Lower leg skin (tissue), 4 donors: Measurements from ENCODE around the gene ZNF507. TPM values are rescaled to one million over a fixed set of nuclear protein-coding genes. Genes with fewer than 3 reads are reported as not detected.

Source experiments
- DNase-seq, 2 donors: peaks; one replicate each; pipeline ENCODE4 v3.0.0-alpha.2; 2019; ENCODE audit warnings: low spot score in 2 of 2
- H3K4me3 ChIP-seq: fragments of 200-600 bp; sonication (generic); 2 replicates; pipeline ENCODE4 v1.5.1; 2017; ENCODE audit warnings: mild to moderate bottlenecking, low read depth; ENCODE audit not compliant: poor library complexity, severe bottlenecking
- POLR2A ChIP-seq, 2 donors: fragments of 450-650 bp; IDR thresholded peaks; one replicate each; pipeline ENCODE4 v1.6.1; 2016 to 2017; ENCODE audit warnings: antibody characterized with exemption in 2 of 2, mild to moderate bottlenecking in 1 of 2, moderate library complexity in 1 of 2
- WGBS, 2 donors: methylation state at CpG; one replicate each; pipeline ENCODE4 v1.1.5; 2018; 5-methylcytosine and 5-hydroxymethylcytosine counted together
- intact Hi-C: fragments of 100-400 bp; cut with DNase I; formaldehyde crosslinking; loops from one replicate; pipeline ENCODE4 v1.15.0; 2023; ENCODE audit warnings: low total_unique reads
- total RNA-seq, 4 donors: library from RNA; depleted of rRNA; stranded (reverse); fragments of >200 nt; gene quantifications; one replicate each; pipeline ENCODE4 v1.1.0, GENCODE V29; 2016
- TF ChIP-seq, protein P1 (sequence below), 3 donors: fragments of 450-650 bp; IDR thresholded peaks; one replicate each; pipeline ENCODE4 v1.5.1; 2016; ENCODE audit warnings: antibody characterized with exemption in 3 of 3, mild to moderate bottlenecking in 3 of 3, moderate library complexity in 2 of 3

Gene ZNF507
- total RNA-seq, 4 donors from 2014 or later, result 9.5 to 15.1 (median 13.1) TPM

GRCh38 chr19:32308431-32309077 is 36.9 kb upstream of the ZNF507 start:
- 66 to 72% methylated on average over 8 of the region's 8 CpGs for WGBS, 2 donors
- DNase-seq, result peak in 1 of 2 donors; percentile 29

DNA sequence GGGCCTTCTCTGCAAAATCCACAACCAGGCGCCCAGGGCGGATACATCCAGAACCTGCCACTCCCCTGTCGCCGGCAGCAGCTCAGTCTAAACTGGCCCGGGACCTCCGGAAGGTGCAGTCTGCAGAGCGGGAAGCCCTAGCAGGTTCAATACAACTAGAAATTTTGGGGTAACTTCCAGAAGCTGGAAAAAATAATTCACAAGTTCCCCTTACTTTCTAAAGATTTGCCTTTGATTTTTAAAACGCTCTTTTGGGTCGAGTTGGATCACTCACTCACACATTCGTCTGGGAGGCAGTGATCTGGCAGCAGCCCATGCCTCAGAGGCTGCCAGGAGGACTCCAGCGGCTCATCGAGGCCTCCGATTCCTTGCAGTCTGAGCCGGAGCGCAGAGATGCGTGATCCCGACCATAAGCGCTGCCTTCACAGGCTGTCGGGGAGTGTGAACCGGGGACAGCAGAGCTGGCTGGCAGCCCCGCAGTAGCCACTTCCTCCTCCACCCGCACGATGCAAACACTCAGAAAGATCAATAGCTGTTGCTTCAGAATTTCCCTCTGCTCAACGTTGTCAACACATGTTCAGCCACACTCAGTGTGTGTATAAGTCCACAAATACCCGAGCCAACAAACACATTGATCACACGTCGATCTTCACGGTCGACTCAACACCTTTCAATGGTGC is 35.6 kb upstream of the ZNF507 start:
- TF ChIP-seq, protein P1, sequence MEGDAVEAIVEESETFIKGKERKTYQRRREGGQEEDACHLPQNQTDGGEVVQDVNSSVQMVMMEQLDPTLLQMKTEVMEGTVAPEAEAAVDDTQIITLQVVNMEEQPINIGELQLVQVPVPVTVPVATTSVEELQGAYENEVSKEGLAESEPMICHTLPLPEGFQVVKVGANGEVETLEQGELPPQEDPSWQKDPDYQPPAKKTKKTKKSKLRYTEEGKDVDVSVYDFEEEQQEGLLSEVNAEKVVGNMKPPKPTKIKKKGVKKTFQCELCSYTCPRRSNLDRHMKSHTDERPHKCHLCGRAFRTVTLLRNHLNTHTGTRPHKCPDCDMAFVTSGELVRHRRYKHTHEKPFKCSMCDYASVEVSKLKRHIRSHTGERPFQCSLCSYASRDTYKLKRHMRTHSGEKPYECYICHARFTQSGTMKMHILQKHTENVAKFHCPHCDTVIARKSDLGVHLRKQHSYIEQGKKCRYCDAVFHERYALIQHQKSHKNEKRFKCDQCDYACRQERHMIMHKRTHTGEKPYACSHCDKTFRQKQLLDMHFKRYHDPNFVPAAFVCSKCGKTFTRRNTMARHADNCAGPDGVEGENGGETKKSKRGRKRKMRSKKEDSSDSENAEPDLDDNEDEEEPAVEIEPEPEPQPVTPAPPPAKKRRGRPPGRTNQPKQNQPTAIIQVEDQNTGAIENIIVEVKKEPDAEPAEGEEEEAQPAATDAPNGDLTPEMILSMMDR (IDR thresholded peaks at IDR 0.05), result no peak
- TF ChIP-seq POLR2A (IDR thresholded peaks at IDR 0.05), result no peak
- 36 to 46% methylated on average over 29 of the region's 29 CpGs for WGBS, 2 donors
- intact Hi-C loops, result no loop called here
- H3K4me3 ChIP-seq, result no peak overlapping the region
- DNase-seq, result peak in 1 of 2 donors; percentile 77

More at GRCh38 chr19:32308431-32309077, 36.9 kb upstream of the ZNF507 start:
- TF ChIP-seq POLR2A (IDR thresholded peaks at IDR 0.05), result no peak
- TF ChIP-seq, protein P1 (IDR thresholded peaks at IDR 0.05), result no peak
- intact Hi-C loops, result no loop called here
- no peak overlapping the region for H3K4me3 ChIP-seq

DNA sequence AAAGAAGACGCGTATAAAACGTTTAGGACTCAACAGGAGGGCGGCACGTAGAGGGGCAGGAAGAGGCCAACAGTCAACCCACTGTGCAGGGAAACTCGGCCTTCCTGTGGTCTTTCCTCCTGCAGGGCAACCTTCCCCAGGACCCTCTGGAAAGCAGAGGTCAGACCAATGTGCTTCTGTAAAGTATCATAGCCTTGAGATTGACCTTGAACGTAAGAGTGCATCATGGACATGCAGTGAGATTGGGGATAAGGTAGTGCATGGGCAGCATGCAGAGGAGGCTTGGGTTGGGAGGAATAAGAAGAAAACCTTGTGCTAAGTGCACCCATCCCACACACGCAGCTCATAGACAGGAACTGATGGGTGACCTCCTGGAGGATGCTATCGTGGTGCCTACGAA is 34.0 kb upstream of the ZNF507 start:
- TF ChIP-seq, protein P1 (IDR thresholded peaks at IDR 0.05), result no peak
- TF ChIP-seq POLR2A (IDR thresholded peaks at IDR 0.05), result no peak
- H3K4me3 ChIP-seq, result no peak overlapping the region
- intact Hi-C loops, result no loop called here
- DNase-seq, result peak in 1 of 2 donors; percentile 40
- WGBS, 2 donors, result 93 to 94% methylated on average over 10 of the region's 10 CpGs

DNA sequence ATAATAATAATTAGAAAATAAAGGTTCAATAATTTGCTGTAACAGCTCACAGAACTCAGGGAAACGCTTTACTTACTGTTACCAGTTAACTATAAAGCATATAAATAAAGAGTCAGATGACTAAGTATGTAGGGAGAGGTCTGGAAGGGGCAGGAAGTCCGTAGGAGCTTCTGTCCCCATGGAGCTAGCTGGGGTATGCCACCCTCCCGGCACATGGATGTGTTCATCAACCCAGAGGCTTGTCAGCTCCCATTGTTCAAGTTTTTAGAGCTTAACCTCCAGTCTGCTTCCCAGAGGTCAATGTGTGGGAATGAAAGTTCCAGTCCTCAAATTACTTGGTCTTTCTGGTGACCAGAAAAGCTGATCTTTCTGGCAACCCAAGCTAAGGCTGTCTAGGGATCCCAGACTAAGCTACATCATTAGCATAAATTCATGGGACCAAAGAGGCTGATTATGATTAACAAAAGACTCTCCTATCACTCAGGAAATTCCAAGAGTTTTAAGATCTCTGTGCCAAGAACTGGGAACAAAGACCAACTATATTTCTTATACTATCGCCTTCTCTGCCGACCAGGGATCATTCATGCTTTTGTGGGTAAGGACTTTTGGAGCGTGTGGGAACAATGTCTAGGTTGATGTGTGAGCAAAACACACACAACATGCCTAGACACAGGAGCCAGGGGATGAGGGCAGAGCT is 31.7 kb upstream of the ZNF507 start:
- peak in 1 of 2 donors; percentile 54 for DNase-seq
- no peak overlapping the region for H3K4me3 ChIP-seq
- no peak for TF ChIP-seq POLR2A (IDR thresholded peaks at IDR 0.05)
- TF ChIP-seq, protein P1 (IDR thresholded peaks at IDR 0.05), result no peak
- intact Hi-C loops, result no loop called here
- WGBS, 2 donors, result 41 to 51% methylated on average over 6 of the region's 6 CpGs

GRCh38 chr19:32316034-32316433 is 29.4 kb upstream of the ZNF507 start:
- peak in 1 of 2 donors; percentile 8 for DNase-seq
- 81 to 85% methylated on average over 6 of the region's 6 CpGs for WGBS, 2 donors
- intact Hi-C loops, result no loop called here

More at GRCh38 chr19:32316034-32316433, 29.4 kb upstream of the ZNF507 start:
- no peak for TF ChIP-seq POLR2A (IDR thresholded peaks at IDR 0.05)
- TF ChIP-seq, protein P1 (IDR thresholded peaks at IDR 0.05), result no peak
- no peak overlapping the region for H3K4me3 ChIP-seq
